Naive thymus-derived CD4-positive, alpha-beta T cell (primary cell): Measurements from ENCODE around the gene MED17. TPM values are rescaled to one million over a fixed set of nuclear protein-coding genes. Genes with fewer than 3 reads are reported as not detected.
A peak's percentile ranks its signal among the peaks of the same experiment; 100 is the strongest.

ENCODE experiments used
- ATAC-seq: fragments of 150-1000 bp; cut with Tn5 transposase; 2 replicates; pipeline ENCODE4 v1.10.0; 2021; ENCODE audit warnings: mild to moderate bottlenecking, moderate library complexity
- CTCF ChIA-PET: fragments of 350-600 bp; sonication (Branson Sonifier 250); formaldehyde crosslinking; loops from one replicate; lab custom pipeline; 2021; ENCODE audit warnings: antibody characterized with exemption; lab: Charles Lee
- POLR2A ChIA-PET: fragments of 350-600 bp; sonication (Branson Sonifier 250); formaldehyde crosslinking; loops from one replicate; lab custom pipeline; 2021; ENCODE audit warnings: antibody characterized with exemption, inconsistent platforms; lab: Charles Lee
- DNase-seq, 9 donors: peaks; one replicate each; pipeline versions ENCODE4 v3.0.0 to v3.0.0-alpha.2; 2020 to 2022; ENCODE audit warnings: mixed read lengths in 1 of 9
- H3K27ac ChIP-seq: one replicate; pipeline ENCODE4 v1.7.0; 2013; ENCODE audit warnings: mild to moderate bottlenecking, low read depth, low read length, moderate library complexity
- H3K27me3 ChIP-seq, 2 donors: one replicate each; pipeline ENCODE4 v1.7.0; 2013; ENCODE audit warnings: low read length in 2 of 2, mild to moderate bottlenecking in 2 of 2, moderate library complexity in 2 of 2; ENCODE audit not compliant: control insufficient read depth in 2 of 2, insufficient read depth in 2 of 2
- H3K36me3 ChIP-seq, 3 experiments: 1 replicate in 2 of 3; 2 replicates in 1 of 3; pipeline ENCODE4 v1.7.0; 2013; ENCODE audit warnings: low read length in 3 of 3, mild to moderate bottlenecking in 3 of 3, moderate library complexity in 1 of 3; ENCODE audit not compliant: insufficient read depth in 3 of 3, control insufficient read depth in 2 of 3
- H3K4me1 ChIP-seq, 2 donors: one replicate each; pipeline ENCODE4 v1.7.0; 2013; ENCODE audit warnings: low read length in 2 of 2, mild to moderate bottlenecking in 2 of 2, moderate library complexity in 1 of 2; ENCODE audit not compliant: control insufficient read depth in 2 of 2, insufficient read depth in 2 of 2
- H3K4me3 ChIP-seq: 2 replicates; pipeline ENCODE4 v1.7.0; 2013; ENCODE audit warnings: mild to moderate bottlenecking, low read length
- H3K9me3 ChIP-seq, 3 experiments: 1 replicate in 2 of 3; 2 replicates in 1 of 3; pipeline ENCODE4 v1.7.0; 2013; ENCODE audit warnings: low read length in 3 of 3; ENCODE audit not compliant: control insufficient read depth in 2 of 3
- H3K27ac Mint-ChIP-seq, 9 donors: one replicate each; pipeline ENCODE4 v1.8.0; 2020 to 2022; ENCODE audit warnings: mixed read lengths in 9 of 9, mild to moderate bottlenecking in 8 of 9, moderate library complexity in 5 of 9, inconsistent platforms in 2 of 9
- H3K27me3 Mint-ChIP-seq, 5 donors: one replicate each; pipeline ENCODE4 v1.8.0; 2021 to 2022; ENCODE audit warnings: mixed read lengths in 5 of 5, mild to moderate bottlenecking in 1 of 5
- H3K36me3 Mint-ChIP-seq, 5 donors: one replicate each; pipeline ENCODE4 v1.8.0; 2020 to 2022; ENCODE audit warnings: mixed read lengths in 5 of 5, mild to moderate bottlenecking in 3 of 5, inconsistent platforms in 1 of 5
- H3K4me1 Mint-ChIP-seq, 7 donors: one replicate each; pipeline ENCODE4 v1.8.0; 2020 to 2022; ENCODE audit warnings: mixed read lengths in 7 of 7, mild to moderate bottlenecking in 3 of 7, inconsistent platforms in 1 of 7
- H3K4me3 Mint-ChIP-seq, 10 donors: one replicate each; pipeline ENCODE4 v1.8.0; 2020 to 2022; ENCODE audit warnings: mild to moderate bottlenecking in 10 of 10, mixed read lengths in 10 of 10, moderate library complexity in 6 of 10, inconsistent platforms in 2 of 10
- H3K9me3 Mint-ChIP-seq, 11 donors: one replicate each; pipeline ENCODE4 v1.8.0; 2020 to 2022; ENCODE audit warnings: mixed read lengths in 11 of 11, mild to moderate bottlenecking in 4 of 11, inconsistent platforms in 1 of 11, moderate library complexity in 1 of 11
- intact Hi-C, 2 donors: fragments of 100-400 bp; cut with micrococcal nuclease; formaldehyde crosslinking; loops; one replicate each; pipeline ENCODE4 v1.15.1; 2023
- polyA plus RNA-seq, 2 donors: library from polyadenylated mRNA; unstranded; fragments of 300-500 nt; fragmentation: Illumina TruSeq; gene quantifications; one replicate each; pipeline ENCODE4 v1.2.3, GENCODE V29; 2021
- total RNA-seq, 6 experiments: library from RNA in 5 of 6; stranded (reverse) in 5 of 6; gene quantifications; 1 replicate in 5 of 6; 2 replicates in 1 of 6; pipeline ENCODE4 v1.2.3 and lab custom pipeline; 2021 to 2026

The MED17 gene
- total and polyA plus RNA-seq, 7 experiments from 2014 or later, result 17.3 to 75.9 (median 64.2) TPM

DNA sequence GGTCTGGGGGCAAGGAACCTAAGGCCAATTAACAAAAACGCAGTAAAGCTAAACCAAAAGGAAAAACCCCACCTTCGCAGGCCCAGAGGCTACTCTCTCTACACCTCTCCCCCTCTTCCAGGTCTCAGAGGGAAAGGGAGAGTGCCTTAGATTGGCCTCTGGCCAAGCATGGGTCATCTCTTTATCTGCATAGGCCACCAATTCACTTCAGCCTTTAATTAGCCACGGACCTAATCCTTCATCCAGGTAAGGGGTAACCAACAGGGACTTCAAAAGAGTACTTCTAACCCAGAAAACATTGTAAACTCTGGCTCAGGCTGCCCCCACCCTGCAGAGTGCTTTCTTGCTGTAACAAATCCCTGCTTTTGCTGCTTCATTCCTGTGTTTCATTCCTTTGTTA, 56.9 kb downstream of the MED17 start:
- intact Hi-C loops, result no loop called here
- Histone ChIP-seq H3K4me1 (no peaks in the 10 kb centered on the region), H3K27ac (no peak overlapping the region), H3K36me3 (no peaks in the 10 kb centered on the region), H3K27me3 (no peaks in the 10 kb centered on the region), H3K9me3 (no peaks in the 10 kb centered on the region), H3K4me3 (no peak overlapping the region)
- H3K4me1 Mint-ChIP-seq, result no peaks in the 10 kb centered on the region
- peaks cover 0 to 4% (median 0%) of the 10 kb centered on the region in 5 donors for H3K27me3 Mint-ChIP-seq
- H3K9me3 Mint-ChIP-seq, result peaks cover 0 to 4% (median 0%) of the 10 kb centered on the region in 11 donors
- H3K4me3 Mint-ChIP-seq, result no peak overlapping the region
- ATAC-seq (no peak), DNase-seq (no peak)
- ChIA-PET POLR2A (no interaction called here), CTCF (no interaction called here)
- peaks cover 0 to 3% (median 0%) of the 10 kb centered on the region in 5 donors for H3K36me3 Mint-ChIP-seq
- no peak overlapping the region for H3K27ac Mint-ChIP-seq

DNA sequence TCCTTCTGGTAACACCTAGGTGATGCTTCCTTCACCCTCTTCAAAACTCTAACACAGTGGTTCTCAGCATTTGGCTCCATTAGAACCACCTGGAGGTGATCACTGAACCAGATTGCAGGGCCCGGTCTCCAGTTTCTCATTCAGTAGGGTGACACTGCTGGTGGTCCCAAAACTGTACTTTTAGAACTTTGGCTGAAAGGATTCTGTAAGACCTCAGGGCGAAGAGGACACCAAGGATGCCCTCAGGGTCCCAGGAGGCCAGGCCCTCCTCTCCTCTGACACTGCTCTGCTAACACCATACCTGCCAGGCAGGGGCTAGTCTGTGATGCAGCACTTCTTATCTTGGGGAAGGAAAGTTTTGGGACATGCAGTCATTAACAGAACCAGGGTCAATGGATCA, 57.4 kb downstream of the MED17 start:
- Histone ChIP-seq H3K36me3 (no peaks in the 10 kb centered on the region), H3K4me3 (no peak overlapping the region), H3K4me1 (no peaks in the 10 kb centered on the region), H3K27me3 (no peaks in the 10 kb centered on the region), H3K9me3 (no peaks in the 10 kb centered on the region), H3K27ac (no peak overlapping the region)
- intact Hi-C loops, result no loop called here
- H3K27me3 Mint-ChIP-seq, result peaks cover 0 to 5% (median 0%) of the 10 kb centered on the region in 5 donors
- ChIA-PET CTCF (no interaction called here), POLR2A (no interaction called here)
- H3K36me3 Mint-ChIP-seq, result peaks cover 0 to 3% (median 0%) of the 10 kb centered on the region in 5 donors
- peaks cover 0 to 4% (median 0%) of the 10 kb centered on the region in 11 donors for H3K9me3 Mint-ChIP-seq
- no peaks in the 10 kb centered on the region for H3K4me1 Mint-ChIP-seq
- ATAC-seq, result no peak
- H3K4me3 Mint-ChIP-seq, result no peak overlapping the region
- no peak for DNase-seq
- no peak overlapping the region for H3K27ac Mint-ChIP-seq

- no peak overlapping the region for H3K4me3 Mint-ChIP-seq
- intact Hi-C loops, result no loop called here
- no peak overlapping the region for H3K4me3 ChIP-seq
- H3K27me3 Mint-ChIP-seq, result peaks cover 0 to 5% (median 0%) of the 10 kb centered on the region in 5 donors
- H3K27ac ChIP-seq, result no peak overlapping the region
- DNase-seq (no peak), ATAC-seq (no peak)
- no peaks in the 10 kb centered on the region for H3K4me1 Mint-ChIP-seq
- H3K27ac Mint-ChIP-seq, result no peak overlapping the region
- H3K9me3 Mint-ChIP-seq, result peaks cover 0 to 4% (median 0%) of the 10 kb centered on the region in 11 donors
- CTCF ChIA-PET, result no interaction called here
- H3K27me3 ChIP-seq, result no peaks in the 10 kb centered on the region
- no peaks in the 10 kb centered on the region for H3K9me3 ChIP-seq
- H3K36me3 Mint-ChIP-seq, result peaks cover 0 to 3% (median 0%) of the 10 kb centered on the region in 5 donors
- H3K4me1 ChIP-seq, result no peaks in the 10 kb centered on the region
- POLR2A ChIA-PET, result no interaction called here
- H3K36me3 ChIP-seq, result no peaks in the 10 kb centered on the region
Measured at GRCh38 chr11:93842034-93842433, 58.0 kb downstream of the MED17 start.

- H3K27ac Mint-ChIP-seq, result no peak overlapping the region
- no peak for ATAC-seq
- H3K27me3 ChIP-seq, result no peaks in the 10 kb centered on the region
- no peak overlapping the region for H3K4me3 Mint-ChIP-seq
- H3K9me3 ChIP-seq, result no peaks in the 10 kb centered on the region
- H3K36me3 Mint-ChIP-seq, result peaks cover 0 to 3% (median 0%) of the 10 kb centered on the region in 5 donors
- peaks cover 0 to 4% (median 0%) of the 10 kb centered on the region in 11 donors for H3K9me3 Mint-ChIP-seq
- H3K4me3 ChIP-seq, result no peak overlapping the region
- ChIA-PET POLR2A (no interaction called here), CTCF (no interaction called here)
- intact Hi-C loops, result no loop called here
- H3K27me3 Mint-ChIP-seq, result peaks cover 0 to 5% (median 0%) of the 10 kb centered on the region in 5 donors
- DNase-seq, result no peak
- H3K27ac ChIP-seq, result no peak overlapping the region
- no peaks in the 10 kb centered on the region for H3K4me1 ChIP-seq
- H3K4me1 Mint-ChIP-seq, result no peaks in the 10 kb centered on the region
- H3K36me3 ChIP-seq, result no peaks in the 10 kb centered on the region
Measured at GRCh38 chr11:93842461-93842860, 58.4 kb downstream of the MED17 start.

DNA sequence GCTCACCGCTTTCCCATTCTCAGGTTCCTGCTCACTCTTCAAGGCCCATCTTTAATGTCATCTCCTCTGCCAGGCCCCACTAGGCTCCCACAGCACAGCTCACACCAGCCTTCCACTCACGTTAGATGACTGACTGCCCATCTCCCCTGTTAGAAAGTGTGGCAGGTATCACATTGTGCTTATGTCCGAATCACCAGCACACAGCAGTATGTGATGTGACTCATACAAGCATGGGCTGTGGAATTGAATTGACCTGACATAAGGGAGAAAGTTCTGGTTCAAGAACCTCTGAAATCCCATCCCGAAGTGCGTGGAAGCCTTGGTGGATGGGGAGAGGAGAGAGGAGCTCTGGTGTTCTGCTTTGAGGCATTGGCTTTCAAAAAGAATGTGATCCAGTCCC, 59.8 kb downstream of the MED17 start:
- Histone ChIP-seq H3K27ac (no peak overlapping the region), H3K36me3 (no peaks in the 10 kb centered on the region), H3K4me3 (no peak overlapping the region), H3K27me3 (no peaks in the 10 kb centered on the region), H3K4me1 (no peaks in the 10 kb centered on the region), H3K9me3 (no peaks in the 10 kb centered on the region)
- CTCF ChIA-PET, result no interaction called here
- POLR2A ChIA-PET, result no interaction called here
- ATAC-seq (no peak), DNase-seq (no peak)
- Mint-ChIP-seq H3K9me3 (peaks cover 0 to 4% (median 0%) of the 10 kb centered on the region in 11 donors), H3K27me3 (peaks cover 3 to 10% (median 4%) of the 10 kb centered on the region in 5 donors), H3K36me3 (peaks cover 0 to 3% (median 0%) of the 10 kb centered on the region in 5 donors), H3K4me1 (no peaks in the 10 kb centered on the region), H3K4me3 (no peak overlapping the region), H3K27ac (no peak overlapping the region)
- intact Hi-C loops, result no loop called here

GRCh38 chr11:93844568-93844967, 60.5 kb downstream of the MED17 start:
- Mint-ChIP-seq H3K27ac (peak overlapping the region in 1 of 9 donors; percentile 65), H3K4me1 (peaks cover 0 to 3% (median 0%) of the 10 kb centered on the region in 7 donors), H3K9me3 (peaks cover 0 to 4% (median 0%) of the 10 kb centered on the region in 11 donors), H3K36me3 (peaks cover 0 to 3% (median 0%) of the 10 kb centered on the region in 5 donors), H3K4me3 (no peak overlapping the region), H3K27me3 (peaks cover 7 to 15% (median 10%) of the 10 kb centered on the region in 5 donors)
- intact Hi-C loops, result no loop called here
- DNase-seq (no peak), ATAC-seq (no peak)
- Histone ChIP-seq H3K9me3 (no peaks in the 10 kb centered on the region), H3K4me3 (no peak overlapping the region), H3K27me3 (peaks cover 0 to 2% of the 10 kb centered on the region in 2 donors), H3K4me1 (no peaks in the 10 kb centered on the region), H3K36me3 (no peaks in the 10 kb centered on the region), H3K27ac (no peak overlapping the region)
- CTCF ChIA-PET, result no interaction called here
- POLR2A ChIA-PET, result no interaction called here
